HepG2 (cell line): Measurements from ENCODE around the gene TMCO4. TPM values are rescaled to one million over a fixed set of nuclear protein-coding genes. Genes with fewer than 3 reads are reported as not detected.
A peak's percentile ranks its signal among the peaks of the same experiment; 100 is the strongest.

Source experiments
- ASH2L ChIP-seq: fragments of 300-600, 200-600 bp; sonication (generic); IDR thresholded peaks from 2 replicates; pipeline ENCODE4 v1.7.0; 2017; ENCODE audit warnings: low read depth, mild to moderate bottlenecking, moderate library complexity, mixed read lengths, low read length; ENCODE audit not compliant: insufficient read length
- CEBPG ChIP-seq: IDR thresholded peaks from 2 replicates; pipeline ENCODE4 v1.6.1; 2016
- CENPX ChIP-seq: sonication (generic); formaldehyde crosslinking; IDR thresholded peaks from 2 replicates; pipeline ENCODE4 v1.9.0; 2021; ENCODE audit warnings: mild to moderate bottlenecking, missing genetic modification reagents, moderate library complexity
- GPN1 ChIP-seq: sonication (generic); formaldehyde crosslinking; IDR thresholded peaks from 2 replicates; pipeline ENCODE4 v1.5.1; 2020; ENCODE audit warnings: missing genetic modification reagents, borderline replicate concordance
- KLF12 ChIP-seq: sonication (generic); formaldehyde crosslinking; IDR thresholded peaks from 2 replicates; pipeline ENCODE4 v1.4.0; 2020; ENCODE audit warnings: missing genetic modification reagents, borderline replicate concordance
- MAF1 ChIP-seq: sonication (generic); formaldehyde crosslinking; IDR thresholded peaks from 2 replicates; pipeline ENCODE4 v1.5.0; 2020; ENCODE audit warnings: missing genetic modification reagents, borderline replicate concordance
- MIER3 ChIP-seq: IDR thresholded peaks from 2 replicates; pipeline ENCODE4 v1.6.1; 2016; ENCODE audit warnings: missing compliant biosample characterization, borderline replicate concordance
- NAIF1 ChIP-seq: sonication (generic); formaldehyde crosslinking; IDR thresholded peaks from 2 replicates; pipeline ENCODE4 v1.5.0; 2020; ENCODE audit warnings: mild to moderate bottlenecking, missing genetic modification reagents, borderline replicate concordance
- NFRKB ChIP-seq: fragments of 450-650 bp; IDR thresholded peaks from 2 replicates; pipeline ENCODE4 v1.6.1; 2017
- PAF1 ChIP-seq: IDR thresholded peaks from 2 replicates; pipeline ENCODE4 v1.6.1; 2016; ENCODE audit warnings: missing genetic modification reagents, missing compliant biosample characterization
- PITX1 ChIP-seq: sonication (generic); formaldehyde crosslinking; IDR thresholded peaks from 2 replicates; pipeline ENCODE4 v1.5.1; 2020; ENCODE audit warnings: mild to moderate bottlenecking, missing genetic modification reagents
- ZNF124 ChIP-seq: sonication (generic); formaldehyde crosslinking; IDR thresholded peaks from 2 replicates; pipeline ENCODE4 v1.4.0; 2020; ENCODE audit warnings: missing genetic modification reagents
- ZNF180 ChIP-seq: sonication (generic); formaldehyde crosslinking; IDR thresholded peaks from 2 replicates; pipeline ENCODE4 v1.4.0; 2020; ENCODE audit warnings: low read depth, missing genetic modification reagents, borderline replicate concordance
- ZNF354B ChIP-seq: sonication (generic); formaldehyde crosslinking; IDR thresholded peaks from 2 replicates; pipeline ENCODE4 v1.8.0; 2022; ENCODE audit warnings: mild to moderate bottlenecking, missing genetic modification reagents
- ZNF367 ChIP-seq: sonication (generic); formaldehyde crosslinking; IDR thresholded peaks from 2 replicates; pipeline ENCODE4 v1.4.0; 2020; ENCODE audit warnings: missing genetic modification reagents, borderline replicate concordance
- ZNF781 ChIP-seq: sonication (generic); formaldehyde crosslinking; IDR thresholded peaks from 2 replicates; pipeline ENCODE4 v1.5.1; 2020; ENCODE audit warnings: borderline replicate concordance, mild to moderate bottlenecking, missing genetic modification reagents; ENCODE audit errors: not compliant biosample characterization
- polyA plus RNA-seq, 8 experiments: library from polyadenylated mRNA; depleted of rRNA in 3 of 8; stranded (reverse) in 7 of 8; unstranded in 1 of 8; fragments of >200 nt; fragmentation: Illumina TruSeq in 4 of 8; extraction: Trizol in 4 of 8; gene quantifications; 2 replicates each; pipeline versions ENCODE4 v1.2.1 to v1.2.3, GENCODE V29; 2011 to 2016; ENCODE audit warnings: low read depth in 4 of 8, missing spikeins in 1 of 8, mixed read lengths in 1 of 8; ENCODE audit not compliant: insufficient read depth in 1 of 8
- total RNA-seq, 5 experiments: library from RNA; depleted of rRNA; stranded (reverse); fragments of >200 nt; fragmentation: Illumina TruSeq; extraction: Trizol; gene quantifications; 2 replicates each; pipeline ENCODE4 v1.2.3, GENCODE V29; 2016; ENCODE audit warnings: low read depth in 1 of 5
- TF ChIP-seq, protein P1 (sequence below): sonication (generic); formaldehyde crosslinking; IDR thresholded peaks from 2 replicates; pipeline ENCODE4 v1.5.0; 2020; ENCODE audit warnings: mild to moderate bottlenecking, missing genetic modification reagents, borderline replicate concordance
- TF ChIP-seq, protein P2 (sequence below): sonication (generic); formaldehyde crosslinking; IDR thresholded peaks from 2 replicates; pipeline ENCODE4 v1.4.0; 2020; ENCODE audit warnings: mild to moderate bottlenecking, missing genetic modification reagents
- TF ChIP-seq, protein P3 (sequence below): sonication (generic); formaldehyde crosslinking; IDR thresholded peaks from 2 replicates; pipeline ENCODE4 v1.4.0; 2020; ENCODE audit warnings: low read depth, mild to moderate bottlenecking, missing genetic modification reagents
- TF ChIP-seq, protein P4 (sequence below): sonication (generic); formaldehyde crosslinking; IDR thresholded peaks from 2 replicates; pipeline ENCODE4 v1.5.1; 2020; ENCODE audit warnings: mild to moderate bottlenecking, missing genetic modification reagents
- TF ChIP-seq, protein P5 (sequence below): sonication (generic); formaldehyde crosslinking; IDR thresholded peaks from 2 replicates; pipeline ENCODE4 v1.5.0; 2020; ENCODE audit warnings: missing genetic modification reagents

Gene TMCO4
- total and polyA plus RNA-seq, 2 of the 13 experiments (the other 11 are each of a cell fraction or from before 2014, with no cell fraction given): 2.1 to 4.1 TPM

DNA sequence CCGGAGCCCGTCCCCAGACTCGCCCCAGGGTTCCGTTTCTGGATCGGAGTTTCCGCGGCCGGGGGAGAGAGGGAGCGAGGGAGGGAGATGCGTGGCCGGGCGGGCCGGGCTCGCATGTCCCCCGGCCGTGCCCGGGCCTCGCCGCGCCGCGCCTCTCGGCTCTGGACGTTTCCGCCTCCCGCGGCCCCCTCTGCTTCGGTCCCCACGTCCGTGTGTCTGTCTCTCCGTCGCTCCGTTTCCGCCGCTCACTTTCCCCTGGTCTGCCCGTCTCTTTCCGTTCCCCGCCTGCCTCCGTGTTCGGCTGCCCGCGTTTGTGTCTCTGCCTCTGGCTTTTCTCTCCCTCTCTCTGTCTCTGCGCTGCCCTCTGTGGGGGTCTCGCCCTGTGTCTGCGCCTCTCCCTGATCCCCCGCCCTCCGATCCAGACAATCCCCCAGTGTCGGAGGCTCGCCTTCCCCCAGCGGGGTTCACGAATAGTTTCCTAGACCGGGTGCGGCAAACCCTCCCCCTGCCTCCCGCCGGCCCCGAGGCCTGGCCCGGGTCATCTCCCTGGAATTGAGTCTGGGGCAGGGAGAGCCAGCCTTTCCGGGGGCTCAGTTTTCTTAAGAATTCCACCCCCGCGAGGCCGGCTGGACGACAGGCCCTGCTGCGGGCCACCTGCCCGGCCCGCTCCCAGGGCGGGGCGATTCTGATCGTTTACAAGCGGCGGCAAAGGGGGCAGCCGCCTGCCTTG, 154.9 kb downstream of the TMCO4 start (continued):
- TF ChIP-seq, protein P1, sequence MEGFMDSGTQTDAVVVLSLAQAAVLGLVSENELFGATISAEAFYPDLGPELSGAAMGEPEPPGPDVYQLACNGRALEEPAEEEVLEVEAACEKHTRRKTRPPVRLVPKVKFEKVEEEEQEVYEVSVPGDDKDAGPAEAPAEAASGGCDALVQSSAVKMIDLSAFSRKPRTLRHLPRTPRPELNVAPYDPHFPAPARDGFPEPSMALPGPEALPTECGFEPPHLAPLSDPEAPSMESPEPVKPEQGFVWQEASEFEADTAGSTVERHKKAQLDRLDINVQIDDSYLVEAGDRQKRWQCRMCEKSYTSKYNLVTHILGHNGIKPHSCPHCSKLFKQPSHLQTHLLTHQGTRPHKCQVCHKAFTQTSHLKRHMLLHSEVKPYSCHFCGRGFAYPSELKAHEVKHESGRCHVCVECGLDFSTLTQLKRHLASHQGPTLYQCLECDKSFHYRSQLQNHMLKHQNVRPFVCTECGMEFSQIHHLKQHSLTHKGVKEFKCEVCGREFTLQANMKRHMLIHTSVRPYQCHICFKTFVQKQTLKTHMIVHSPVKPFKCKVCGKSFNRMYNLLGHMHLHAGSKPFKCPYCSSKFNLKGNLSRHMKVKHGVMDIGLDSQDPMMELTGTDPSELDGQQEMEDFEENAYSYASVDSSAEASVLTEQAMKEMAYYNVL (CRISPR knock-in tag): no peak
- no peak for TF ChIP-seq PAF1 (CRISPR knock-in tag)
- TF ChIP-seq NAIF1 (CRISPR knock-in tag): no peak
- peak; percentile 58 for TF ChIP-seq ASH2L
- no peak for TF ChIP-seq ZNF367
- no peak for TF ChIP-seq PITX1
- no peak for TF ChIP-seq ZNF354B (CRISPR knock-in tag)
- TF ChIP-seq, protein P2, sequence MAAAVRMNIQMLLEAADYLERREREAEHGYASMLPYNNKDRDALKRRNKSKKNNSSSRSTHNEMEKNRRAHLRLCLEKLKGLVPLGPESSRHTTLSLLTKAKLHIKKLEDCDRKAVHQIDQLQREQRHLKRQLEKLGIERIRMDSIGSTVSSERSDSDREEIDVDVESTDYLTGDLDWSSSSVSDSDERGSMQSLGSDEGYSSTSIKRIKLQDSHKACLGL (CRISPR knock-in tag): no peak
- no peak for TF ChIP-seq ZNF180
- TF ChIP-seq MIER3: no peak
- TF ChIP-seq KLF12: 0 out of 2 replicates have a peak, but pooled peaks have one; percentile 50
- TF ChIP-seq, protein P3, sequence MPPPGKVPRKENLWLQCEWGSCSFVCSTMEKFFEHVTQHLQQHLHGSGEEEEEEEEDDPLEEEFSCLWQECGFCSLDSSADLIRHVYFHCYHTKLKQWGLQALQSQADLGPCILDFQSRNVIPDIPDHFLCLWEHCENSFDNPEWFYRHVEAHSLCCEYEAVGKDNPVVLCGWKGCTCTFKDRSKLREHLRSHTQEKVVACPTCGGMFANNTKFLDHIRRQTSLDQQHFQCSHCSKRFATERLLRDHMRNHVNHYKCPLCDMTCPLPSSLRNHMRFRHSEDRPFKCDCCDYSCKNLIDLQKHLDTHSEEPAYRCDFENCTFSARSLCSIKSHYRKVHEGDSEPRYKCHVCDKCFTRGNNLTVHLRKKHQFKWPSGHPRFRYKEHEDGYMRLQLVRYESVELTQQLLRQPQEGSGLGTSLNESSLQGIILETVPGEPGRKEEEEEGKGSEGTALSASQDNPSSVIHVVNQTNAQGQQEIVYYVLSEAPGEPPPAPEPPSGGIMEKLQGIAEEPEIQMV: no peak
- TF ChIP-seq GPN1: no peak
- TF ChIP-seq, protein P4, sequence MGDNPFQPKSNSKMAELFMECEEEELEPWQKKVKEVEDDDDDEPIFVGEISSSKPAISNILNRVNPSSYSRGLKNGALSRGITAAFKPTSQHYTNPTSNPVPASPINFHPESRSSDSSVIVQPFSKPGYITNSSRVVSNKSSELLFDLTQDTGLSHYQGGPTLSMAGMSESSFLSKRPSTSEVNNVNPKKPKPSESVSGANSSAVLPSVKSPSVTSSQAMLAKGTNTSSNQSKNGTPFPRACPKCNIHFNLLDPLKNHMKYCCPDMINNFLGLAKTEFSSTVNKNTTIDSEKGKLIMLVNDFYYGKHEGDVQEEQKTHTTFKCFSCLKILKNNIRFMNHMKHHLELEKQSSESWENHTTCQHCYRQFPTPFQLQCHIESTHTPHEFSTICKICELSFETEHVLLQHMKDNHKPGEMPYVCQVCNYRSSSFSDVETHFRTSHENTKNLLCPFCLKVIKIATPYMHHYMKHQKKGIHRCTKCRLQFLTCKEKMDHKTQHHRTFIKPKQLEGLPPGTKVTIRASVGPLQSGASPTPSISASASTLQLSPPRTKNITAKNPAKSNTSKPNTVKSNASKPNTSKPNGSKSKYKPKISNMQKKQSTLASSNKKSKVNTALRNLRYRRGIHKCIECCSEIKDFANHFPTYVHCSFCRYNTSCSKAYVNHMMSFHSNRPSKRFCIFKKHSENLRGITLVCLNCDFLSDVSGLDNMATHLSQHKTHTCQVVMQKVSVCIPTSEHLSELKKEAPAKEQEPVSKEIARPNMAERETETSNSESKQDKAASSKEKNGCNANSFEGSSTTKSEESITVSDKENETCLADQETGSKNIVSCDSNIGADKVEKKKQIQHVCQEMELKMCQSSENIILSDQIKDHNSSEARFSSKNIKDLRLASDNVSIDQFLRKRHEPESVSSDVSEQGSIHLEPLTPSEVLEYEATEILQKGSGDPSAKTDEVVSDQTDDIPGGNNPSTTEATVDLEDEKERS (CRISPR knock-in tag): no peak
- TF ChIP-seq MAF1 (CRISPR knock-in tag): no peak
- TF ChIP-seq ZNF124 (CRISPR knock-in tag): no peak
- no peak for TF ChIP-seq NFRKB
- no peak for TF ChIP-seq CEBPG
- TF ChIP-seq, protein P5, sequence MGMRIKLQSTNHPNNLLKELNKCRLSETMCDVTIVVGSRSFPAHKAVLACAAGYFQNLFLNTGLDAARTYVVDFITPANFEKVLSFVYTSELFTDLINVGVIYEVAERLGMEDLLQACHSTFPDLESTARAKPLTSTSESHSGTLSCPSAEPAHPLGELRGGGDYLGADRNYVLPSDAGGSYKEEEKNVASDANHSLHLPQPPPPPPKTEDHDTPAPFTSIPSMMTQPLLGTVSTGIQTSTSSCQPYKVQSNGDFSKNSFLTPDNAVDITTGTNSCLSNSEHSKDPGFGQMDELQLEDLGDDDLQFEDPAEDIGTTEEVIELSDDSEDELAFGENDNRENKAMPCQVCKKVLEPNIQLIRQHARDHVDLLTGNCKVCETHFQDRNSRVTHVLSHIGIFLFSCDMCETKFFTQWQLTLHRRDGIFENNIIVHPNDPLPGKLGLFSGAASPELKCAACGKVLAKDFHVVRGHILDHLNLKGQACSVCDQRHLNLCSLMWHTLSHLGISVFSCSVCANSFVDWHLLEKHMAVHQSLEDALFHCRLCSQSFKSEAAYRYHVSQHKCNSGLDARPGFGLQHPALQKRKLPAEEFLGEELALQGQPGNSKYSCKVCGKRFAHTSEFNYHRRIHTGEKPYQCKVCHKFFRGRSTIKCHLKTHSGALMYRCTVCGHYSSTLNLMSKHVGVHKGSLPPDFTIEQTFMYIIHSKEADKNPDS (CRISPR knock-in tag): no peak
- TF ChIP-seq ZNF781 (CRISPR knock-in tag): no peak
- no peak for TF ChIP-seq CENPX
